ENCODE results near the gene RBFA.
"Not testable (repeated sequence)": the region's sequence is repeated elsewhere in the genome, so short reads cannot be mapped to it uniquely, and the experiment has no call there.

The RBFA gene

DNA sequence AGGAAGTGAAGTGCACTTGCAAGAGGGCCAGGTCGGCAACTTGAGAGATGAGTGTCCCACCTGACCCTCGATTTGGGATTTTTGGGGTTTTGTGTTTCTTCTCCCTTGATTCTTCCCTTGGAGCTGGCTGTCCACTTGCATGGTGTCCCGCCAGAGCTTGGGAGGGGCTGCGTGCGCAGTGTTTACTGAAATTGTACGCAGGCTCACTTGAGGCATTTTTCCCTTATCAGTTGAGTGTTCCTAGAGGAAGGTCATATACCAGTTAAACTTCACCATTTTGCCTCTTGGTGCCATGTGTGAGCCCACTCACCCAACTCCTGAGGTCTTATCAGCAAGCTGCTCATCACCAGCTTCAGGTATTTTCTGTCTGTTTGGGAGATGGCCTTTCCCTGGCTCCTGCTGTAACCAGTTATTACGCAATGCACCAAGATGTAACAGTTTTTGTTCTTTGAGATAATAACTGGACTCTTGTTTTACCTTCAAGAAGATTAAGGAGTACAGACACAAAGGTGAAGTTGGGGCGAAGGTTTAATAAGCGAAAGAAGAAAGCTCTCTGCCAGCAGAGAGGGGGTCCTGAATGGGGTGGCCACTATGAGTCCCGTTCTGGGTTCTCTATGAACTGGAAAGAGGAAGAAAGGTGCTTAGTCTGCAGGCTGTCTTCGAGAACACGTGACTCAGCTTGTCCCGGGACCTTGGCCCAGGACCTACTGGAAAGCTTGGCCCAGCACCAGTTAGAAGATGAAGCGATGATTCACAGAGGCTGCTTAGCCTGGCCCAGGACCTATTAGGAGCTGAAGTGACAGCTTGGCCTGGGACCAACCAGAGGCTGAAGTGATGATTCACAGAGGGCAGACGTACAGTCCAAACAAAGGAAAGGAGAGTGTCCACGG is 24.3 kb upstream of the RBFA start:
- DNase-seq (ENCODE audit: low read depth) = peak; percentile 95
- no peak overlapping the region for H3K4me3 ChIP-seq (ENCODE audit: low read depth, low read length)
- TF ChIP-seq, protein P1, sequence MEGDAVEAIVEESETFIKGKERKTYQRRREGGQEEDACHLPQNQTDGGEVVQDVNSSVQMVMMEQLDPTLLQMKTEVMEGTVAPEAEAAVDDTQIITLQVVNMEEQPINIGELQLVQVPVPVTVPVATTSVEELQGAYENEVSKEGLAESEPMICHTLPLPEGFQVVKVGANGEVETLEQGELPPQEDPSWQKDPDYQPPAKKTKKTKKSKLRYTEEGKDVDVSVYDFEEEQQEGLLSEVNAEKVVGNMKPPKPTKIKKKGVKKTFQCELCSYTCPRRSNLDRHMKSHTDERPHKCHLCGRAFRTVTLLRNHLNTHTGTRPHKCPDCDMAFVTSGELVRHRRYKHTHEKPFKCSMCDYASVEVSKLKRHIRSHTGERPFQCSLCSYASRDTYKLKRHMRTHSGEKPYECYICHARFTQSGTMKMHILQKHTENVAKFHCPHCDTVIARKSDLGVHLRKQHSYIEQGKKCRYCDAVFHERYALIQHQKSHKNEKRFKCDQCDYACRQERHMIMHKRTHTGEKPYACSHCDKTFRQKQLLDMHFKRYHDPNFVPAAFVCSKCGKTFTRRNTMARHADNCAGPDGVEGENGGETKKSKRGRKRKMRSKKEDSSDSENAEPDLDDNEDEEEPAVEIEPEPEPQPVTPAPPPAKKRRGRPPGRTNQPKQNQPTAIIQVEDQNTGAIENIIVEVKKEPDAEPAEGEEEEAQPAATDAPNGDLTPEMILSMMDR (conservative IDR thresholded peaks at IDR 0.05; ENCODE audit: low read depth, low read length) = no peak

DNA sequence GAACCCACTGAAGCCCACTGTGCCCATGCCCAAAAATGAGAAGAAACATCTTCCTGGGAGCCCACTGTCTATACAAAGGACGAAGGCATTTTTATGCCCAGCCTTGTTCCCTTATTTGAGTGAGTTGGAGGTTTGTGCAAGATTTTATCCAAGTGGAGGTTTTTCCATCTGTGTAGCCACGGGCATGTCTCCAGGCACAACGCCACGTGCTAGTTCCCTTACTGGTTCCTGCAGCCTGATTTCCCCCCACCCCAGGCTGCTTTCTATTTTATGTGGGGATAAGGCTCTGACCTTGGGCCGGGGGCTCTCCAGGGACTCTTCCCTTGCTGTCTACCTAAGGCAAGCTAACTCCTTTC is 23.7 kb upstream of the RBFA start:
- TF ChIP-seq, protein P1 (conservative IDR thresholded peaks at IDR 0.05; ENCODE audit: low read depth, low read length) = no peak
- DNase-seq (ENCODE audit: low read depth) = no peak
- H3K4me3 ChIP-seq (ENCODE audit: low read depth, low read length) = no peak overlapping the region

DNA sequence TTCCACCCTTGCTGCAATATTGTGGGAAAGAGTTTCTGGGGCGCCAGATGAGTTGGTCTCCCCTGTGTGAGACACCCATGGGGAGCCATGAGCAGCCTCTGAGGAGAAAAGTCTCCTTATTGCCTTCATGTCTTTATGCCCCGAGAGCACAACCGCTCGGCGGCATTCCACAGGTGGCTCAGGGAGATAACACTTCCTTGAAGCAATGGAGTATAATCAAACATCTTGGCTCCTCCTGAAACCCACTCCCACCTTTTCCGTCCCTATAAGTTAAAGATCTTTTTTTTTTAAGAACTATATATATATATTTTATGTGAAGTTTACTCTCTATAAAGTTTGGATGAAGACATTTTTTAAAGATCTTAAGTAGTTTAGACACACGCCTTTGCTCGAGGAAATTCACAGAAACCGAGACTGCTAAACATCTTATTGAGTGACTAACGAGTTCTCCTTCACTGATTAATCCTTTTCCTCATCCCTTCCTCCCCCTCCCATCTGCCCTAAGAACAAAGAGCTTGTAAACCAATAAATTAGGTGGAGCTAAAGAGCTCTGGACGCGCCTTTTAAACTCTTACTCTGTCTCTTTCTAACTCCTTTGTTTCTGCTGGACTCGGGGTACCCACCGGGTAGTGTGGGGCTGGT is 22.6 kb upstream of the RBFA start:
- DNase-seq (ENCODE audit: low read depth); H3K4me3 ChIP-seq (ENCODE audit: low read depth, low read length): not testable (repeated sequence)

DNA sequence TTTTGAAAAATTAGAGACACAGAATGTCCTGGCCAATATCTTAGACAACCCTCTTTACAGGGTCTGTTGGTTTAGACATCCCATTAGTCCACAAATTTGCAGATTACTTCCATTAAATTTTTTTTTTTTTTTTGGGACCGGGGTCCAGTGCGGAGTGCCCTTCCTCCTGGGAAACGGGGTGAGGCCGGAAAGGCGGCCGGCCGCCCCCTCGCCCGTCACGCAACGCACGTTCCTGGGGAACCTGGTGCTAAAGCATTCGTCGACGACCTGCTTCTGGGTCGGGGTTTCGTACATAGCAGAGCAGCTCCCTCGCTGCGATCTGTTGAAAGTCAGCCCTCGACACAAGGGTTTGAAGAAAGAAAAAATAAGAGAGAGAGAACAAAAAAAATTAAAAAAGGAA is 21.5 kb upstream of the RBFA start:
- H3K4me3 ChIP-seq (ENCODE audit: low read depth, low read length) = no peak overlapping the region
- no peak for DNase-seq (ENCODE audit: low read depth)
- TF ChIP-seq, protein P1 (conservative IDR thresholded peaks at IDR 0.05; ENCODE audit: low read depth, low read length) = no peak

DNA sequence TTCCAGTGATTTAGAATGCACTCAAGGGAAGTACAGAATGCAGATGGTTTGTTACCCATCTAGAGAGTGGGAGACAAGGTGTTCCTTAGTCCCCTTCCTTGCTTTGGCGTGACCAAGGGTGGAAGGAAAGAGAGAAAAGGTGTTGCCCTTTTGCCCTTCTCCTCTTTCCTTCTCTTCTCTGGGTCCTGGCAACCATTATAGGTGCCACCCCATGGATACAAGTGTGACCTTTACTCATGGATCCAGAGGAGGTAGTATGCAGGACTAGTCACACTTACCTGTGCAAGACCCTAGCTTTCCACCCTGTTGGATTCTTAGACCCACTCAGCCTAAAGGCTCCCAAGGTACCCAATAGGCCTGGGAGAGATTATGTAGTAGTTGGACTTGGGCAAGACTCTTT is 11.6 kb upstream of the RBFA start:
- H3K4me3 ChIP-seq (ENCODE audit: low read depth, low read length) = no peak overlapping the region
- TF ChIP-seq, protein P1 (conservative IDR thresholded peaks at IDR 0.05; ENCODE audit: low read depth, low read length) = no peak
- peak; percentile 40 for DNase-seq (ENCODE audit: low read depth)

DNA sequence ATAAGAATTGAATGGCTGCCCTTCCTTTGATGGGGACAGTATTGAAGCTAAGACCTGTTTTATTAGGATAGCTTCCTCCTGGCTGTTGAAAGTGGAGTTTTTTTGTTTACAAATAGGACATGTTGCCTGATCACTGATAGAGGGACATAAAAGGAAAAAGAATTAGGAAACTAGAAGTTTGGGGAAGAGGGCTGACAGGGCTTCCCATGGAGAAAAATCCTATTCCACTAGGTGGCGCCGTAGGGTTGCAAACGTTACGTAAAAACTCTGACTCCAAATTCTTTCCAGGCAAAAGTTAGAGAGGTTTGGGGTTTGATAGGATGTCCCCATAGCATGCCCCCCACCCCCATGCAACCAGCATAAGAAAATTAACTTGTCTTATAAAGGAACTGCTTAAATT is 11.1 kb upstream of the RBFA start:
- DNase-seq (ENCODE audit: low read depth) = no peak
- H3K4me3 ChIP-seq (ENCODE audit: low read depth, low read length) = no peak overlapping the region
- TF ChIP-seq, protein P1 (conservative IDR thresholded peaks at IDR 0.05; ENCODE audit: low read depth, low read length) = peak; percentile 38

DNA sequence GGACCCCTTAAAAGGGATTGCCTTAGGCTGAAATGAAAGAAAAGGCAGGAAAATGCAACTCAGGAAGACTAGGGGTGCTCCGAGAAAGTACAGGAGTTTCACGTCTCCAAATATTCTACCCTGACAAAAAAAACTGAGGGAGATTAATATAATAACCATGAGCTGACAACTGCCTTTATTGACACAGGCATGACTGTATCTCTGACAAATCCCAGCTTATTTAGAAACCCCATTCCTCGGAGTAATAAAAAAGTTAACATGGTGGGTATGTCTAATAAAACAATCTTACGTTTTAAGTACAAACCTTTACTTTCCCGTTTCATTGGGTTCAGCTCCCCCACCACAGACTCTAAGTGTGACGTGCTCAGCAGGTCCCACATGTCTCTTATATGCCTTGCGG is 7.9 kb upstream of the RBFA start:
- no peak overlapping the region for H3K4me3 ChIP-seq (ENCODE audit: low read depth, low read length)
- DNase-seq (ENCODE audit: low read depth) = no peak
- TF ChIP-seq, protein P1 (conservative IDR thresholded peaks at IDR 0.05; ENCODE audit: low read depth, low read length) = no peak

DNA sequence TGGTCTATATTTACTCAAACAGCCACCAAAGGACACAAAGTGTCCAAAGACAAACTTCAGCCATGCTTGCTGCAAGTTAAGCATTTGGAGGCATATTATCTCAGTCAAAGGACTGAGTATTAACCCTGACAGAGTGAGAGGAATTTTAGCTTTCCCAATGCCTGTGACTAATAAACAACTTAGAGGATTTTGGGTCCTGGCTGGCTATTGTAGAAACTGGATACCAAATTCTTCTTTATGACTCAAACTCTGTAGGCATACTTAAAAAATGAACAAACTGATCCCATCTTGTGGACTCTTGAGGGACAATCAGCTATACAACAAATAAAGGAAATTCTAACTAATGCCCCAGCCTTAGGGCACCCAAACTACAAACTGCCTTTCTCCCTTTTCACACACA is 6.5 kb upstream of the RBFA start:
- peak; percentile 64 for DNase-seq (ENCODE audit: low read depth)
- H3K4me3 ChIP-seq (ENCODE audit: low read depth, low read length) = not testable (repeated sequence)

Data from choroid plexus epithelial cell (primary cell).